GM06990 (cell line): Measurements from ENCODE around the gene TRIM67.

Source experiments
- DNase-seq: peaks from one replicate; pipeline ENCODE4 v3.0.0-alpha.2; 2011; ENCODE audit not compliant: insufficient read length; ENCODE audit errors: extremely low read depth
- H3K27me3 ChIP-seq: replicated peaks from 2 replicates; pipeline ENCODE4 v1.6.0; 2011; ENCODE audit warnings: low read length; ENCODE audit not compliant: control insufficient read depth, insufficient read depth
- H3K36me3 ChIP-seq: 2 replicates; pipeline ENCODE4 v1.5.1; 2011; ENCODE audit warnings: low read length; ENCODE audit not compliant: control insufficient read depth, insufficient read depth
- H3K4me3 ChIP-seq: replicated peaks from 2 replicates; pipeline ENCODE4 v1.5.1; 2011; ENCODE audit warnings: low read depth, mild to moderate bottlenecking, control low read depth, low read length
- CTCF ChIP-seq: IDR thresholded peaks from 2 replicates; pipeline ENCODE4 v1.5.1; 2011; ENCODE audit warnings: low read length, control low read depth, mild to moderate bottlenecking, inconsistent platforms; ENCODE audit not compliant: insufficient read depth, poor library complexity, severe bottlenecking

TRIM67 gene

GRCh38 chr1:231186356-231187115 lies 24.7 kb downstream of the TRIM67 start:
- Histone ChIP-seq H3K4me3 (no peak overlapping the region), H3K27me3 (peaks cover 5% of the 10 kb centered on the region)

GRCh38 chr1:231187571-231187970 lies 25.7 kb downstream of the TRIM67 start:
- TF ChIP-seq CTCF: no peak
- Histone ChIP-seq H3K27me3 (peaks cover 5% of the 10 kb centered on the region), H3K36me3 (no peaks in the 10 kb centered on the region), H3K4me3 (no peak overlapping the region)
- DNase-seq: no peak

More at GRCh38 chr1:231186356-231187115, 24.7 kb downstream of the TRIM67 start:
- no peak for DNase-seq
- no peak for TF ChIP-seq CTCF
- no peaks in the 10 kb centered on the region for H3K36me3 ChIP-seq

- Histone ChIP-seq H3K4me3 (no peak overlapping the region), H3K36me3 (no peaks in the 10 kb centered on the region), H3K27me3 (peaks cover 5% of the 10 kb centered on the region)
- DNase-seq: no peak
- TF ChIP-seq CTCF: no peak
These were observed 26.2 kb downstream of the TRIM67 start for GRCh38 chr1:231188072-231188471.

GRCh38 chr1:231188768-231189167 lies 26.9 kb downstream of the TRIM67 start:
- H3K4me3 ChIP-seq: no peak overlapping the region
- no peak for DNase-seq
- no peak for TF ChIP-seq CTCF
- no peaks in the 10 kb centered on the region for H3K36me3 ChIP-seq
- peaks cover 5% of the 10 kb centered on the region for H3K27me3 ChIP-seq

GRCh38 chr1:231189683-231190270 lies 27.9 kb downstream of the TRIM67 start:
- peaks cover 5% of the 10 kb centered on the region for H3K27me3 ChIP-seq
- H3K4me3 ChIP-seq: no peak overlapping the region

More at GRCh38 chr1:231189683-231190270, 27.9 kb downstream of the TRIM67 start:
- no peak for DNase-seq
- TF ChIP-seq CTCF: no peak
- H3K36me3 ChIP-seq: no peaks in the 10 kb centered on the region
